GM18517 (cell line): ENCODE results near the gene OR10G4.
"Not testable (repeated sequence)": the region's sequence is repeated elsewhere in the genome, so short reads cannot be mapped to it uniquely, and the experiment has no call there.

Experiments
- ATAC-seq: cut with Tn5 transposase; IDR thresholded peaks from one replicate; pipeline ENCODE4 v1.9.1; 2021; ENCODE audit warnings: mild to moderate bottlenecking, moderate library complexity; ENCODE audit not compliant: unreplicated experiment

OR10G4 gene

GRCh38 chr11:124012697-124013096 is at the start of gene OR10G4:
Gene OR10G4 (plus strand): TSS chr11:124012997. CDS start chr11:124015575, 2,578 bp downstream.
- no peak for ATAC-seq

- ATAC-seq, result no peak
Measured at GRCh38 chr11:123973816-123974215, 39.0 kb upstream of the OR10G4 start.

GRCh38 chr11:123976770-123977560 is 35.8 kb upstream of the OR10G4 start:
- ATAC-seq, result no peak

GRCh38 chr11:123977731-123978347 is 35.0 kb upstream of the OR10G4 start, which contains the start of gene OR10S1:
Gene OR10S1 (minus strand): TSS chr11:123977781. CDS start chr11:123977664, 117 bp downstream.
- ATAC-seq, result no peak

GRCh38 chr11:123979311-123979710 is 33.5 kb upstream of the OR10G4 start:
- ATAC-seq, result no peak

GRCh38 chr11:123995119-123995518 is 17.7 kb upstream of the OR10G4 start, which contains the start of gene OR10G6:
Gene OR10G6 (minus strand): TSS chr11:123995161. CDS start chr11:123995161, 0 bp downstream.
- no peak for ATAC-seq

- ATAC-seq, result not testable (repeated sequence)
Measured at GRCh38 chr11:124015837-124016236, 3.0 kb downstream of the OR10G4 start.

GRCh38 chr11:124026498-124026897 is 13.7 kb downstream of the OR10G4 start, which contains the start of gene OR10G8:
Gene OR10G8 (plus strand): TSS chr11:124026798. CDS start chr11:124029623, 2,825 bp downstream.
- ATAC-seq, result no peak

GRCh38 chr11:124036666-124037065 is 23.9 kb downstream of the OR10G4 start:
- ATAC-seq, result no peak

- ATAC-seq, result no peak
Measured at GRCh38 chr11:124039557-124039956, 26.8 kb downstream of the OR10G4 start.

GRCh38 chr11:124041254-124041653 is 28.5 kb downstream of the OR10G4 start, which contains the start of gene OR10G7:
Gene OR10G7 (minus strand): TSS chr11:124041325. CDS start chr11:124039001, 2,324 bp downstream.
- no peak for ATAC-seq

- no peak for ATAC-seq
Measured at GRCh38 chr11:124043420-124043819, 30.6 kb downstream of the OR10G4 start.

- no peak for ATAC-seq
Measured at GRCh38 chr11:124050748-124051147, 38.0 kb downstream of the OR10G4 start.

- no peak for ATAC-seq
Measured at GRCh38 chr11:124052966-124053365, 40.2 kb downstream of the OR10G4 start.
